Hepatocyte (in vitro differentiated cells): ENCODE results near the gene RETSAT.

Experiments used
- EZH2 ChIP-seq: fragments of 200-600 bp; sonication (generic); IDR thresholded peaks from 2 replicates; pipeline ENCODE4 v1.6.1; 2016; ENCODE audit warnings: antibody characterized with exemption, mild to moderate bottlenecking, borderline replicate concordance
- TF ChIP-seq, protein P1 (sequence below): fragments of 200-600 bp; sonication (generic); IDR thresholded peaks from 2 replicates; pipeline ENCODE4 v1.5.1; 2016; ENCODE audit warnings: antibody characterized with exemption, mild to moderate bottlenecking; ENCODE audit not compliant: poor library complexity

DNA sequence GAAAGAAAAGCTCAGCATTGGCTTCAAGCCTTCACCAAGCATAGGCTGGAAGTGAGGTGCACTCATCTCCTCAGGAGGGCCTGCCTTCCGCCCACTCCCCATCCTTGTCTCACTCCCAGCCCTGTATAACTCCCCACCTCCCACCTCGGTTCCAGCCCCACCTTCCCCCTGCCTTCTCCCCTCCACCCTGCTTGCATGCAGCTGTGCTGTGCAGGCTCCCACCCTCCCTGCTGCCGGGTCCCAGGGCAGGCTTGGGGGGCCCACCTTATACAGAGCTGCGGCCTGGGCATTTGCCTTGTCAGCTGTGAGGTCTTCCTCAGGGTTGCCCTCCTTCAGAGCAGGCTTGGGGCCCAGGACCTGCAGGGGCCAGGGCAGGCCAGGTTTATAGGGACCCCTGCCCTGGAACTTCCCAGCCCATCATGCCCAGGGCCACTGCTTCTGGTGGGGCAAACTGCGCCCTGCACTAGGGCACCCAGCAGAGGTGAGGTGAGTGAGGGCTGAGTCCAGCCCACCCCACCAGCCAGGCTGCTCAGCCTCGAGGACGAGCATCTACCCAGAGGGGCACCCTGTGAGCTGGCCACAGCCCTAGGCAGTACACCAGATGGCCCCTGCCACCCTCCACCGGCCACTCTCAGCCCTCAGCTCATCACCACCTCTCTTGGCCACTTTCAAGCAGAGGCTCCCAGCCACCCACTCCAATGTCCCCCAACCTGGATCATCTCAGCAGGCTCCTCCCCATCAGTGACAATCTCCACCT lies 44.3 kb upstream of the RETSAT start:
- TF ChIP-seq, protein P1, sequence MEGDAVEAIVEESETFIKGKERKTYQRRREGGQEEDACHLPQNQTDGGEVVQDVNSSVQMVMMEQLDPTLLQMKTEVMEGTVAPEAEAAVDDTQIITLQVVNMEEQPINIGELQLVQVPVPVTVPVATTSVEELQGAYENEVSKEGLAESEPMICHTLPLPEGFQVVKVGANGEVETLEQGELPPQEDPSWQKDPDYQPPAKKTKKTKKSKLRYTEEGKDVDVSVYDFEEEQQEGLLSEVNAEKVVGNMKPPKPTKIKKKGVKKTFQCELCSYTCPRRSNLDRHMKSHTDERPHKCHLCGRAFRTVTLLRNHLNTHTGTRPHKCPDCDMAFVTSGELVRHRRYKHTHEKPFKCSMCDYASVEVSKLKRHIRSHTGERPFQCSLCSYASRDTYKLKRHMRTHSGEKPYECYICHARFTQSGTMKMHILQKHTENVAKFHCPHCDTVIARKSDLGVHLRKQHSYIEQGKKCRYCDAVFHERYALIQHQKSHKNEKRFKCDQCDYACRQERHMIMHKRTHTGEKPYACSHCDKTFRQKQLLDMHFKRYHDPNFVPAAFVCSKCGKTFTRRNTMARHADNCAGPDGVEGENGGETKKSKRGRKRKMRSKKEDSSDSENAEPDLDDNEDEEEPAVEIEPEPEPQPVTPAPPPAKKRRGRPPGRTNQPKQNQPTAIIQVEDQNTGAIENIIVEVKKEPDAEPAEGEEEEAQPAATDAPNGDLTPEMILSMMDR, result no peak
- TF ChIP-seq EZH2, result no peak
